OCI-LY1 (cell line): ENCODE results near the gene PACRG.

ENCODE experiments used
- EZH2 ChIP-seq: fragments of 200-600 bp; sonication (generic), shearing (Covaris generic); IDR thresholded peaks from 2 replicates; pipeline ENCODE4 v1.8.0; 2017; ENCODE audit warnings: borderline replicate concordance, mixed run types, mild to moderate bottlenecking, antibody characterized with exemption, low read length, moderate library complexity, mixed read lengths
- TF ChIP-seq, protein P1 (sequence below): fragments of 200-600 bp; sonication (generic), shearing (Covaris generic); IDR thresholded peaks from 2 replicates; pipeline ENCODE4 v1.5.1; 2017; ENCODE audit warnings: mild to moderate bottlenecking, antibody characterized with exemption, low read length, moderate library complexity, mixed read lengths

DNA sequence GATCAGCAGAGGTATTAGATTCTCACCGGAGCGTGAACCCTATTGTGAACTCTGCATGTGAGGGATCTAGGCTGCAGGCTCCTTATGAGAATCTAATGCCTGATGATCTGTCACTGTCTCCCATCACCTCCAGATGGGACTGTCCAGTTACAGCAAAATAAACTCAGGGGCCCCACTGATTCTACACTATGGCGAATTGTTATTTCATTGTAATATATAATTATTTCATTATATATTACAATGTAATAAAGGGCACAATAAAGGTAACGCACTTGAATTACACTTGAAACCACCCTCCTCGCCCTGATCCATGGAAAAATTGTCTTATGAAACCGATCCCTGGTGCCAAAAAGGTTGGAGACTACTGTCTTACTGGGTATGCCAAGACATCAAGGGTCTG is 18.8 kb upstream of the PACRG start:
- TF ChIP-seq, protein P1, sequence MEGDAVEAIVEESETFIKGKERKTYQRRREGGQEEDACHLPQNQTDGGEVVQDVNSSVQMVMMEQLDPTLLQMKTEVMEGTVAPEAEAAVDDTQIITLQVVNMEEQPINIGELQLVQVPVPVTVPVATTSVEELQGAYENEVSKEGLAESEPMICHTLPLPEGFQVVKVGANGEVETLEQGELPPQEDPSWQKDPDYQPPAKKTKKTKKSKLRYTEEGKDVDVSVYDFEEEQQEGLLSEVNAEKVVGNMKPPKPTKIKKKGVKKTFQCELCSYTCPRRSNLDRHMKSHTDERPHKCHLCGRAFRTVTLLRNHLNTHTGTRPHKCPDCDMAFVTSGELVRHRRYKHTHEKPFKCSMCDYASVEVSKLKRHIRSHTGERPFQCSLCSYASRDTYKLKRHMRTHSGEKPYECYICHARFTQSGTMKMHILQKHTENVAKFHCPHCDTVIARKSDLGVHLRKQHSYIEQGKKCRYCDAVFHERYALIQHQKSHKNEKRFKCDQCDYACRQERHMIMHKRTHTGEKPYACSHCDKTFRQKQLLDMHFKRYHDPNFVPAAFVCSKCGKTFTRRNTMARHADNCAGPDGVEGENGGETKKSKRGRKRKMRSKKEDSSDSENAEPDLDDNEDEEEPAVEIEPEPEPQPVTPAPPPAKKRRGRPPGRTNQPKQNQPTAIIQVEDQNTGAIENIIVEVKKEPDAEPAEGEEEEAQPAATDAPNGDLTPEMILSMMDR: no peak
- no peak for TF ChIP-seq EZH2
